ENCODE measurements around the gene HIRA.

HIRA gene

GRCh38 chr22:19431649-19432132, at the start of gene HIRA:
TSS of gene HIRA (minus strand) at chr22:19431733. CDS start at chr22:19431476, 257 bp downstream.
- DNase-seq = peak; percentile 88

GRCh38 chr22:19480789-19481188, 49.3 kb upstream of the HIRA start:
- DNase-seq = no peak

GRCh38 chr22:19480173-19480568, 48.6 kb upstream of the HIRA start:
- no peak for DNase-seq

GRCh38 chr22:19479355-19480172, 48.0 kb upstream of the HIRA start, which contains the start of gene CDC45:
TSS of gene CDC45 (plus strand) at chr22:19479920. CDS start at chr22:19479969, 49 bp downstream.
- DNase-seq = peak; percentile 99

- DNase-seq = peak; percentile 88
Measured at GRCh38 chr22:19478901-19479354, 47.4 kb upstream of the HIRA start, which contains the start of gene UFD1. TSS of gene UFD1 (minus strand) at chr22:19479193. CDS start at chr22:19479085, 108 bp downstream.

- DNase-seq = no peak
Measured at GRCh38 chr22:19478045-19478900, 46.7 kb upstream of the HIRA start.

GRCh38 chr22:19477321-19478044, 46.0 kb upstream of the HIRA start:
- DNase-seq = no peak

GRCh38 chr22:19476023-19476422, 44.5 kb upstream of the HIRA start:
- no peak for DNase-seq

GRCh38 chr22:19473578-19473977, 42.0 kb upstream of the HIRA start:
- DNase-seq = no peak

GRCh38 chr22:19472233-19472632, 40.7 kb upstream of the HIRA start:
- DNase-seq = no peak

GRCh38 chr22:19471572-19471971, 40.0 kb upstream of the HIRA start:
- DNase-seq = no peak

- DNase-seq = no peak
Measured at GRCh38 chr22:19470010-19470409, 38.5 kb upstream of the HIRA start.

- no peak for DNase-seq
Measured at GRCh38 chr22:19469421-19469820, 37.9 kb upstream of the HIRA start.

GRCh38 chr22:19467912-19468311, 36.4 kb upstream of the HIRA start:
- DNase-seq = no peak

GRCh38 chr22:19466848-19467752, 35.6 kb upstream of the HIRA start:
- DNase-seq = no peak

- DNase-seq = no peak
Measured at GRCh38 chr22:19466126-19466716, 34.7 kb upstream of the HIRA start.

- DNase-seq = no peak
Measured at GRCh38 chr22:19464975-19465374, 33.4 kb upstream of the HIRA start.

- DNase-seq = no peak
Measured at GRCh38 chr22:19464546-19464945, 33.0 kb upstream of the HIRA start.

GRCh38 chr22:19463491-19464469, 32.2 kb upstream of the HIRA start:
- DNase-seq = no peak

GRCh38 chr22:19463008-19463407, 31.5 kb upstream of the HIRA start:
- DNase-seq = no peak

Data from right hindlimb (tissue), 1 donor.